SK-N-SH (cell line): ENCODE measurements around the gene TBX2. TPM values are rescaled to one million over a fixed set of nuclear protein-coding genes. Genes with fewer than 3 reads are reported as not detected.

Experiments
- CTCF ChIA-PET: fragments of 300-600, 350-600 bp; formaldehyde crosslinking; extraction: SDS; loops from one replicate; lab custom pipeline; 2021; lab: Yijun Ruan, JAX
- POLR2A ChIA-PET: fragments of 350-600 bp; sonication (Branson Sonifier 250); formaldehyde crosslinking; extraction: SDS; loops from one replicate; lab custom pipeline; 2020; ENCODE audit warnings: antibody characterized with exemption, inconsistent platforms; lab: Yijun Ruan, JAX
- DNase-seq: peaks from one replicate; pipeline ENCODE4 v3.0.0; 2012
- H2AFZ ChIP-seq: fragments of 200-600 bp; sonication (generic); 2 replicates; pipeline ENCODE4 v1.8.1; 2016; ENCODE audit warnings: antibody characterized with exemption, mild to moderate bottlenecking, low read depth
- H3F3A ChIP-seq: fragments of 200-600 bp; sonication (generic); replicated peaks from 2 replicates; pipeline ENCODE3; 2016; ENCODE audit warnings: antibody characterized with exemption, mild to moderate bottlenecking; ENCODE audit not compliant: insufficient read depth
- H3K27ac ChIP-seq, 2 experiments: fragments of 200-500 bp in 1 of 2; fragments of 200-600 bp in 1 of 2; sonication (Bioruptor generic) in 1 of 2; sonication (generic), shearing (Covaris generic) in 1 of 2; 2 replicates each; pipeline versions ENCODE4 v1.5.1 to v1.6.1; 2014 to 2016; ENCODE audit warnings: low read depth in 2 of 2, inconsistent platforms in 1 of 2, low read length in 1 of 2, mild to moderate bottlenecking in 1 of 2, mixed read lengths in 1 of 2
- H3K27me3 ChIP-seq: fragments of 200-600 bp; sonication (generic), shearing (Covaris generic); 2 replicates; pipeline ENCODE4 v1.6.1; 2016; ENCODE audit warnings: mixed run types; ENCODE audit not compliant: insufficient read depth
- H3K36me3 ChIP-seq, 2 experiments: fragments of 200-500 bp in 1 of 2; fragments of 200-600 bp in 1 of 2; sonication (Bioruptor generic) in 1 of 2; sonication (generic) in 1 of 2; replicated peaks in 1 of 2; 2 replicates each; pipeline versions ENCODE3 to v1.5.1; 2014 to 2016; ENCODE audit warnings: low read length in 1 of 2, mild to moderate bottlenecking in 1 of 2; ENCODE audit not compliant: insufficient read depth in 2 of 2, control insufficient read depth in 1 of 2
- H3K4me1 ChIP-seq, 2 experiments: fragments of 200-500 bp in 1 of 2; fragments of 200-600 bp in 1 of 2; sonication (Bioruptor generic) in 1 of 2; sonication (generic), shearing (Covaris generic) in 1 of 2; 2 replicates each; pipeline versions ENCODE4 v1.5.1 to v1.6.1; 2014 to 2016; ENCODE audit warnings: low read depth in 1 of 2, low read length in 1 of 2, mixed run types in 1 of 2; ENCODE audit not compliant: insufficient read depth in 2 of 2, control insufficient read depth in 1 of 2
- H3K4me2 ChIP-seq: fragments of 200-600 bp; sonication (generic), shearing (Covaris generic); 2 replicates; pipeline ENCODE4 v1.6.1; 2017; ENCODE audit warnings: mixed run types
- H3K4me3 ChIP-seq, 2 experiments: fragments of 200-500 bp in 1 of 2; fragments of 200-600 bp in 1 of 2; sonication (Bioruptor generic) in 1 of 2; sonication (generic), shearing (Covaris generic) in 1 of 2; 2 replicates each; pipeline versions ENCODE4 v1.5.1 to v1.8.1; 2014 to 2016; ENCODE audit warnings: low read depth in 2 of 2, inconsistent platforms in 1 of 2, low read length in 1 of 2, mild to moderate bottlenecking in 1 of 2, mixed read lengths in 1 of 2, moderate library complexity in 1 of 2
- H3K79me2 ChIP-seq: fragments of 200-600 bp; sonication (generic); 2 replicates; pipeline ENCODE4 v1.8.1; 2017; ENCODE audit warnings: mild to moderate bottlenecking; ENCODE audit not compliant: insufficient read depth
- H3K9ac ChIP-seq: fragments of 200-600 bp; sonication (generic); 2 replicates; pipeline ENCODE4 v1.6.1; 2017; ENCODE audit warnings: mixed run types
- H3K9me2 ChIP-seq: fragments of 200-600 bp; sonication (generic); 2 replicates; pipeline ENCODE4 v1.6.1; 2017; ENCODE audit warnings: mixed run types
- H3K9me3 ChIP-seq: fragments of 200-600 bp; sonication (generic); 2 replicates; pipeline ENCODE4 v1.6.1; 2017; ENCODE audit warnings: mixed run types, mild to moderate bottlenecking, moderate library complexity
- H4K20me1 ChIP-seq: fragments of 200-600 bp; sonication (generic); 2 replicates; pipeline ENCODE4 v1.6.1; 2017; ENCODE audit warnings: mild to moderate bottlenecking, mixed run types; ENCODE audit not compliant: insufficient read depth
- CHD2 ChIP-seq: fragments of 150-350 bp; IDR thresholded peaks from 2 replicates; pipeline ENCODE4 v1.6.1; 2018; ENCODE audit warnings: low read length; ENCODE audit not compliant: partially characterized antibody
- EP300 ChIP-seq, 2 experiments: IDR thresholded peaks; 2 replicates each; pipeline versions ENCODE4 v1.4.0 to v1.6.1; 2012; ENCODE audit warnings: borderline replicate concordance in 1 of 2, low read depth in 1 of 2, low read length in 1 of 2
- EZH2phosphoT487 ChIP-seq: fragments of 200-600 bp; sonication (generic); IDR thresholded peaks from 2 replicates; pipeline ENCODE4 v1.6.1; 2017; ENCODE audit warnings: low read depth, mixed run types, mild to moderate bottlenecking, antibody characterized with exemption, moderate library complexity, borderline replicate concordance
- FOSL2 ChIP-seq: IDR thresholded peaks from 2 replicates; pipeline ENCODE4 v1.4.0; 2012; ENCODE audit warnings: low read depth, mild to moderate bottlenecking, moderate library complexity, borderline replicate concordance
- FOXM1 ChIP-seq: IDR thresholded peaks from 2 replicates; pipeline ENCODE4 v1.4.0; 2012; ENCODE audit warnings: low read depth, mild to moderate bottlenecking
- GABPA ChIP-seq: IDR thresholded peaks from 2 replicates; pipeline ENCODE4 v1.4.0; 2012; ENCODE audit warnings: low read depth, mild to moderate bottlenecking
- IRF3 ChIP-seq: fragments of 150-350 bp; IDR thresholded peaks from 2 replicates; pipeline ENCODE4 v1.6.1; 2016; ENCODE audit warnings: mild to moderate bottlenecking, low read depth, low read length
- MEF2A ChIP-seq: IDR thresholded peaks from 2 replicates; pipeline ENCODE4 v1.4.0; 2012; ENCODE audit warnings: low read depth, borderline replicate concordance
- NFIC ChIP-seq: IDR thresholded peaks from 2 replicates; pipeline ENCODE4 v1.4.0; 2012; ENCODE audit warnings: borderline replicate concordance
- RCOR1 ChIP-seq: fragments of 150-350 bp; IDR thresholded peaks from 2 replicates; pipeline ENCODE4 v1.6.1; 2017; ENCODE audit warnings: antibody characterized with exemption, low read length
- RFX5 ChIP-seq: IDR thresholded peaks from 2 replicates; pipeline ENCODE4 v1.6.1; 2012; ENCODE audit warnings: mild to moderate bottlenecking, improper control_type of control experiment, low read length
- RXRA ChIP-seq: IDR thresholded peaks from 2 replicates; pipeline ENCODE4 v1.4.0; 2012; ENCODE audit warnings: low read depth, mild to moderate bottlenecking, borderline replicate concordance
- SIN3A ChIP-seq: IDR thresholded peaks from 2 replicates; pipeline ENCODE4 v1.6.1; 2012; ENCODE audit warnings: low read depth, mild to moderate bottlenecking, low read length, moderate library complexity, borderline replicate concordance
- SMC3 ChIP-seq: IDR thresholded peaks from 2 replicates; pipeline ENCODE4 v1.6.1; 2012; ENCODE audit warnings: low read depth, low read length, improper control_type of control experiment
- WGBS: methylation state at CpG from one replicate; pipeline ENCODE4 v1.1.6; 2017; ENCODE audit warnings: low lambda C conversion rate; 5-methylcytosine and 5-hydroxymethylcytosine counted together
- polyA plus RNA-seq, 3 experiments: library from polyadenylated mRNA; depleted of rRNA; stranded (reverse); fragments of >200 nt; gene quantifications; 2 replicates each; pipeline ENCODE4 v1.2.3, GENCODE V29; 2012
- TF ChIP-seq, protein P1 (sequence below): IDR thresholded peaks from 2 replicates; pipeline ENCODE4 v1.4.0; 2012; ENCODE audit warnings: low read depth
- TF ChIP-seq, protein P2 (sequence below): fragments of 200-600 bp; sonication (generic); IDR thresholded peaks from 2 replicates; pipeline ENCODE4 v1.6.1; 2017; ENCODE audit warnings: antibody characterized with exemption, mild to moderate bottlenecking, moderate library complexity

The TBX2 gene
- polyA plus RNA-seq, 1 of the 3 experiments (the other 2 are of a cell fraction): 57.8 TPM

GRCh38 chr17:61381537-61381936 is 18.1 kb upstream of the TBX2 start (continued):
- TF ChIP-seq IRF3 (no peak), FOXM1 (no peak), MEF2A (no peak), FOSL2 (no peak), EP300 (IDR thresholded peaks at IDR 0.05; ENCODE audit: borderline replicate concordance in 1 of 2, low read depth in 1 of 2, low read length in 1 of 2) (peak in 1 of 2 experiments; percentile 80; a peak in 2 of 4 replicates), CHD2 (peak; percentile 87), SMC3 (no peak; the same call in 1 of the 2 replicates), RFX5 (no peak), NFIC (no peak)
- TF ChIP-seq, protein P1, sequence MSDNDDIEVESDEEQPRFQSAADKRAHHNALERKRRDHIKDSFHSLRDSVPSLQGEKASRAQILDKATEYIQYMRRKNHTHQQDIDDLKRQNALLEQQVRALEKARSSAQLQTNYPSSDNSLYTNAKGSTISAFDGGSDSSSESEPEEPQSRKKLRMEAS: no peak
- TF ChIP-seq, all 33 proteins: peak for 5

- no peak overlapping the region for H3K4me3 ChIP-seq
These were observed 16.6 kb upstream of the TBX2 start for GRCh38 chr17:61382796-61383688.

More at GRCh38 chr17:61382796-61383688, 16.6 kb upstream of the TBX2 start:
- no peaks in the 10 kb centered on the region for H4K20me1 ChIP-seq
- no peaks in the 10 kb centered on the region for H3K36me3 ChIP-seq
- peak; percentile 64 for DNase-seq
- peaks cover 0 to 93% of the 10 kb centered on the region in 2 experiments; a peak in 3 of 4 replicates for H3K4me1 ChIP-seq
- no peaks in the 10 kb centered on the region for H3K79me2 ChIP-seq
- peak overlapping the region; percentile 34 to 97; a peak in 3 of 4 replicates for H3K27ac ChIP-seq
- H3K9me2 ChIP-seq: no peaks in the 10 kb centered on the region
- no peaks in the 10 kb centered on the region for H3K27me3 ChIP-seq
- no peak overlapping the region for H3K9ac ChIP-seq
- WGBS: 75% methylated on average over 15 of the region's 16 CpGs
- CTCF ChIA-PET: interaction anchor here (0.6 to 9.4 kb wide), 14 partner anchors 14 to 662 kb away, joined by 3 to 133 read pairs (median 3); partner anchors contain the start of gene TBX2
- H3K4me2 ChIP-seq: no peak overlapping the region
- POLR2A ChIA-PET: interaction anchor here (0.6 to 7.5 kb wide), 10 partner anchors 14 to 242 kb away, joined by 3 to 105 read pairs (median 5); partner anchors contain the start of gene TBX2
- no peaks in the 10 kb centered on the region for H3K9me3 ChIP-seq
- TF ChIP-seq RXRA (no peak), EZH2phosphoT487 (no peak), SIN3A (no peak), GABPA (no peak), RCOR1 (no peak)
- TF ChIP-seq, protein P2, sequence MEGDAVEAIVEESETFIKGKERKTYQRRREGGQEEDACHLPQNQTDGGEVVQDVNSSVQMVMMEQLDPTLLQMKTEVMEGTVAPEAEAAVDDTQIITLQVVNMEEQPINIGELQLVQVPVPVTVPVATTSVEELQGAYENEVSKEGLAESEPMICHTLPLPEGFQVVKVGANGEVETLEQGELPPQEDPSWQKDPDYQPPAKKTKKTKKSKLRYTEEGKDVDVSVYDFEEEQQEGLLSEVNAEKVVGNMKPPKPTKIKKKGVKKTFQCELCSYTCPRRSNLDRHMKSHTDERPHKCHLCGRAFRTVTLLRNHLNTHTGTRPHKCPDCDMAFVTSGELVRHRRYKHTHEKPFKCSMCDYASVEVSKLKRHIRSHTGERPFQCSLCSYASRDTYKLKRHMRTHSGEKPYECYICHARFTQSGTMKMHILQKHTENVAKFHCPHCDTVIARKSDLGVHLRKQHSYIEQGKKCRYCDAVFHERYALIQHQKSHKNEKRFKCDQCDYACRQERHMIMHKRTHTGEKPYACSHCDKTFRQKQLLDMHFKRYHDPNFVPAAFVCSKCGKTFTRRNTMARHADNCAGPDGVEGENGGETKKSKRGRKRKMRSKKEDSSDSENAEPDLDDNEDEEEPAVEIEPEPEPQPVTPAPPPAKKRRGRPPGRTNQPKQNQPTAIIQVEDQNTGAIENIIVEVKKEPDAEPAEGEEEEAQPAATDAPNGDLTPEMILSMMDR: no peak
- H2AFZ ChIP-seq: no peak overlapping the region
- no peaks in the 10 kb centered on the region for H3F3A ChIP-seq
